Breast epithelium (tissue), 4 donors: ENCODE measurements around the gene MPPED1. TPM values are rescaled to one million over a fixed set of nuclear protein-coding genes. Genes with fewer than 3 reads are reported as not detected.

Experiments used
- DNase-seq, 2 donors: peaks; one replicate each; pipeline ENCODE4 v3.0.0-alpha.2; 2019; ENCODE audit warnings: low spot score in 2 of 2
- H3K27ac ChIP-seq, 2 donors: fragments of 200-600 bp; sonication (generic) in 1 of 2; one replicate each; pipeline ENCODE4 v1.5.1; 2016 to 2019; ENCODE audit warnings: mild to moderate bottlenecking in 1 of 2
- H3K27me3 ChIP-seq, 2 donors: fragments of 200-600 bp; sonication (generic) in 1 of 2; one replicate each; pipeline versions ENCODE4 v1.5.1 to v1.6.0; 2017 to 2019; ENCODE audit warnings: control low read depth in 1 of 2, mild to moderate bottlenecking in 1 of 2
- H3K36me3 ChIP-seq: fragments of 200-600 bp; one replicate; pipeline ENCODE4 v1.5.1; 2019
- H3K4me1 ChIP-seq, 2 donors: fragments of 200-600 bp; sonication (generic); one replicate each; pipeline ENCODE4 v1.5.1; 2016 to 2019; ENCODE audit warnings: control low read depth in 1 of 2
- H3K4me3 ChIP-seq, 3 donors: fragments of 200-600 bp; sonication (generic); 1 replicate in 2 of 3; 2 replicates in 1 of 3; pipeline ENCODE4 v1.5.1; 2016 to 2019; ENCODE audit warnings: mild to moderate bottlenecking in 3 of 3, moderate library complexity in 2 of 3
- H3K9me3 ChIP-seq, 2 donors: fragments of 200-600 bp; sonication (generic) in 1 of 2; one replicate each; pipeline ENCODE4 v1.5.1; 2016 to 2019; ENCODE audit warnings: control low read depth in 1 of 2
- CTCF ChIP-seq, 3 donors: fragments of 450-650 bp; IDR thresholded peaks; one replicate each; pipeline ENCODE4 v1.5.1; 2016 to 2017; ENCODE audit warnings: antibody characterized with exemption in 3 of 3, mild to moderate bottlenecking in 3 of 3, moderate library complexity in 3 of 3
- POLR2A ChIP-seq: fragments of 450-650 bp; IDR thresholded peaks from one replicate; pipeline ENCODE4 v1.6.1; 2016; ENCODE audit warnings: antibody characterized with exemption, mild to moderate bottlenecking, moderate library complexity
- POLR2AphosphoS5 ChIP-seq, 3 donors: sonication (generic); formaldehyde crosslinking; IDR thresholded peaks; one replicate each; pipeline ENCODE4 v1.6.1; 2017; ENCODE audit warnings: antibody characterized with exemption in 3 of 3
- intact Hi-C: fragments of 100-400 bp; cut with DNase I; formaldehyde crosslinking; loops from one replicate; pipeline ENCODE4 v1.15.1; 2023; ENCODE audit warnings: low total_unique reads
- total RNA-seq, 3 donors: library from RNA; depleted of rRNA; stranded (reverse); fragments of >200 nt; gene quantifications; one replicate each; pipeline ENCODE4 v1.1.0, GENCODE V29; 2016

MPPED1 gene
- total RNA-seq, 3 donors from 2014 or later: 0.29 TPM; not detected in 2

DNA sequence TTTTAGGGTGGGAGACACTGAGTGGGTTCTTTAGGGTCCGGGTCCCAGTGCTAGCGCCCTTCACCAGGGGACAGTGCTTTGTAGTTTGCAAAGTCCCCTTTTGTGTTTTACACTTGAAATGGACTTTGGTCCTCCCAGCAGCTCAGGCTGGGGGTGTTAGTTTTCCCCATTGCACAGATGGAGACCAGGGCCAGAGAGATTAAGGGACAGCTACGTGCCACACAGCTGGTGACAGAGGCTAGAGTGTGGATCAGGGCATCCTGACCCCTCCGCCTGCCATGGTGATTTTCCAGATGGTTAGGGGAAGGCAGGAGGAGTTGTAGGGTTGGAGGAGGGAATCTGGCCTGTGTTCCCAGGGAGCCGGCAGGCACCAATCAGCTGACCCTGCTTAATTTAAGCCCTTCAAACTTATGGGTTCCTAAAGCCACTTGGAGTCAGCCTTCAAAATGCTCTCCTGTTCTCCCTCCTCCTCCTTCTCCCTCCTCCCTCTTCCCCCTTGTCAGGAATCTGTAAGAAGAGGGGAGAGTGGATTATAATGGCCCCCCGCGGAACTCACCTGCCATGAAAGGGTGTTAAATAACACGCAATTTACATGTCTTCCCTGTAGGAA is 22.5 kb upstream of the MPPED1 start:
- no peak overlapping the region for H3K4me3 ChIP-seq
- intact Hi-C loops: no loop called here
- TF ChIP-seq CTCF (IDR thresholded peaks at IDR 0.05) (no peak), POLR2AphosphoS5 (IDR thresholded peaks at IDR 0.05) (no peak), POLR2A (no peak)

DNA sequence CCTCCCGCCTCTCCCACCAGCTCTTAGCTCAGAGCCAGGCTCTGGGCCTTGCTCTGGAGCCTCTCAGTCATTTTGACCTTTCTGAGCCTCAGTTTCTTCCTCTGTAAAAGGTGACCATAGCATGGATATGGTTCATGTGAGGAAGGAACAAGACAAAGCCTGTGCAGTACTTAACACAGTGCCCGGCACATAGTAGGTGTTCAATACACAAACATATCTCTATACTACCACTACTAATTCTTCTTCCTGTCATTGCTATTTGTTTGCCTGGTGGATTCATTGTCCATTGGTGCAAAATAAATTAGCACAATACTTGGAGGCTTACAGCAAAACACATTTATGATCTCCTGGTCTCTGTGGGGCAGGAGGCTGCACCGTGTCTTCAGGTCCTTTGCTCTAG is 21.6 kb upstream of the MPPED1 start:
- no peak overlapping the region for H3K27ac ChIP-seq
- peaks cover 0 to 14% of the 10 kb centered on the region in 2 donors for H3K27me3 ChIP-seq
- no peaks in the 10 kb centered on the region for H3K9me3 ChIP-seq
- no peak overlapping the region for H3K4me3 ChIP-seq
- H3K4me1 ChIP-seq: no peaks in the 10 kb centered on the region
- H3K36me3 ChIP-seq: no peaks in the 10 kb centered on the region
- intact Hi-C loops: no loop called here
- no peak for TF ChIP-seq POLR2AphosphoS5 (IDR thresholded peaks at IDR 0.05)
- TF ChIP-seq POLR2A: no peak
- TF ChIP-seq CTCF (IDR thresholded peaks at IDR 0.05): no peak
- no peak for DNase-seq

More for the DNA sequence above, 22.5 kb upstream of the MPPED1 start:
- DNase-seq: no peak
- peaks cover 0 to 21% of the 10 kb centered on the region in 2 donors for H3K27me3 ChIP-seq
- no peaks in the 10 kb centered on the region for H3K36me3 ChIP-seq
- no peaks in the 10 kb centered on the region for H3K4me1 ChIP-seq
- no peaks in the 10 kb centered on the region for H3K9me3 ChIP-seq
- no peak overlapping the region for H3K27ac ChIP-seq

- Histone ChIP-seq H3K36me3 (no peaks in the 10 kb centered on the region), H3K4me1 (no peaks in the 10 kb centered on the region), H3K27me3 (peaks cover 0 to 14% of the 10 kb centered on the region in 2 donors), H3K9me3 (no peaks in the 10 kb centered on the region), H3K4me3 (no peak overlapping the region), H3K27ac (no peak overlapping the region)
- intact Hi-C loops: no loop called here
- DNase-seq: no peak
- TF ChIP-seq POLR2A (no peak), POLR2AphosphoS5 (IDR thresholded peaks at IDR 0.05) (no peak), CTCF (IDR thresholded peaks at IDR 0.05) (no peak)
These were observed 20.9 kb upstream of the MPPED1 start for GRCh38 chr22:43390872-43391271.

DNA sequence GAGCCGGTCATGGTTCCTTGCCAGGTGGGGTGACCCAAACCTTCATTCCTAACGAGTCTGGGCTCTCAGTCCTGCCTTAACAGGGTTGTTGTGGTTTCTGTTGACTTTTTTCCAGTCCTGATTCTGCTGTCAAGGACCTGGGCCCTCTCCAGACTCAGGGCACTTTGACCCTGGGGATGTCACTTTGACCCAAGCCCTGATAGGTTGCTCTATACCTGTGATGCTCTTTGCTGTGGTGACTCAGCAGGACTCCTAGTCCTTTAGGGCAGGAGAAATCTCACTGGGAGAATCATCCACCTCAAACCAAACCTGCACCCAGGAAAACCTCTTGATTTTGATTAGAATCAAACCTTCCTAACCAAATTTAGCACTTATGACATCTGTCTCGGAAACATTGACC is 20.5 kb upstream of the MPPED1 start:
- intact Hi-C loops: no loop called here
- H3K4me3 ChIP-seq: no peak overlapping the region
- H3K27ac ChIP-seq: no peak overlapping the region
- H3K9me3 ChIP-seq: no peaks in the 10 kb centered on the region
- no peaks in the 10 kb centered on the region for H3K36me3 ChIP-seq
- TF ChIP-seq POLR2A (no peak), CTCF (IDR thresholded peaks at IDR 0.05) (no peak), POLR2AphosphoS5 (IDR thresholded peaks at IDR 0.05) (no peak)
- DNase-seq: no peak
- no peaks in the 10 kb centered on the region for H3K4me1 ChIP-seq
- H3K27me3 ChIP-seq: peaks cover 0 to 14% of the 10 kb centered on the region in 2 donors

- no peak overlapping the region for H3K4me3 ChIP-seq
- H3K4me1 ChIP-seq: no peaks in the 10 kb centered on the region
- no peak overlapping the region for H3K27ac ChIP-seq
- no peaks in the 10 kb centered on the region for H3K9me3 ChIP-seq
- H3K36me3 ChIP-seq: no peaks in the 10 kb centered on the region
- no peak for DNase-seq
- TF ChIP-seq CTCF (IDR thresholded peaks at IDR 0.05) (no peak), POLR2A (no peak), POLR2AphosphoS5 (IDR thresholded peaks at IDR 0.05) (no peak)
- intact Hi-C loops: no loop called here
- peaks cover 0 to 6% of the 10 kb centered on the region in 2 donors for H3K27me3 ChIP-seq
These were observed 19.3 kb upstream of the MPPED1 start for GRCh38 chr22:43392385-43392989.
